SIG-M5 treated with dmso at 0.1 percent for 504 hours (cell line): Measurements from ENCODE around the gene TUBA8.
"Not testable (repeated sequence)": the region's sequence is repeated elsewhere in the genome, so short reads cannot be mapped to it uniquely, and the experiment has no call there.

Experiments used
- DNase-seq: peaks from one replicate; lab custom pipeline; 2025; ENCODE audit not compliant: unreplicated experiment; lab: John Stamatoyannopoulos, UW

TUBA8 gene

GRCh38 chr22:18110194-18110953 lies at the start of gene TUBA8:
Gene TUBA8, plus strand, starts transcription at chr22:18110809. Its CDS starts 57 bp downstream, at chr22:18110866.
- DNase-seq, result no peak

DNA sequence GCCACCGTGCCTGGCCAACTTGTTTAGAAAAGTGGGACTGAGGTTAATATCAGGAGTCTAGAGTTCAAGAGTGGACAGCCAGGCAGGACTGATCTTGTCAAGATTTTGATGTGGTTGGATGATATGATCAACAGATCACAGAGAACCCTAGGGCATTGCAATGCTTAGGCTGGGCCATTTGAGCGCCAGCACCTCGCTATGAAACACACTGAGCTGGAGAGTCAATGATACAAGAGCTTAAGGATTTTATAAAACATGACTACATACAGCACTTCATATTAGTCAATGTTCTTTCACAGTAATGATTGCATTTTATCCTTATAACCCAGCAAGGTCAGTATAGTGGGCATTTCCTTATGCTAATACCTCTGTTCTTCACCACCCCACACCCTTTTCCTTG lies 48.2 kb upstream of the TUBA8 start:
- DNase-seq, result no peak

DNA sequence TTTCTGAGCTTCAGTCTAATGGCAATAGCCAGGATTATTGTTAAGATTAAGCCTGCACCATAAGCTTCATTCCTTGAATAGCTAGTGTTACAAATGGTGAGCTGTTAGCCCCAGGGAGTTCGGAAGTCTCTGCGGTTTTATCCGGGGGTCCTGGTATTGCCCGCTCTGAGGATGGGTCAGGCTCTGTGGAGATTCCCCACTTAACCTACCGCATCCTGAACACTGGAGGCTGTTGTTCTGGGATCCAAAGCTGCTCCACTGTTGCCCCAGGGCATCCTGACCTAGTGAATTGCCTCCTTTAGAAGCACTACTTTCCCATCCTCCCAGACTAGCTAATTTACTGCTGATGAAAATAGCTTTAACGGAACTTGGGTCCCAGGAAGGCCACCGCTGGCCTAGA lies 47.3 kb upstream of the TUBA8 start:
- no peak for DNase-seq

GRCh38 chr22:18063715-18064114 lies 46.9 kb upstream of the TUBA8 start:
- DNase-seq, result not testable (repeated sequence)

GRCh38 chr22:18064636-18065035 lies 46.0 kb upstream of the TUBA8 start:
- DNase-seq, result no peak

- DNase-seq, result no peak
These were observed 45.4 kb upstream of the TUBA8 start for GRCh38 chr22:18065256-18065655.

GRCh38 chr22:18066181-18066859 lies 44.3 kb upstream of the TUBA8 start:
- DNase-seq, result peak; percentile 17

- DNase-seq, result no peak
These were observed 43.5 kb upstream of the TUBA8 start for GRCh38 chr22:18067121-18067520.

- DNase-seq, result no peak
These were observed 42.9 kb upstream of the TUBA8 start for GRCh38 chr22:18067548-18068341.

DNA sequence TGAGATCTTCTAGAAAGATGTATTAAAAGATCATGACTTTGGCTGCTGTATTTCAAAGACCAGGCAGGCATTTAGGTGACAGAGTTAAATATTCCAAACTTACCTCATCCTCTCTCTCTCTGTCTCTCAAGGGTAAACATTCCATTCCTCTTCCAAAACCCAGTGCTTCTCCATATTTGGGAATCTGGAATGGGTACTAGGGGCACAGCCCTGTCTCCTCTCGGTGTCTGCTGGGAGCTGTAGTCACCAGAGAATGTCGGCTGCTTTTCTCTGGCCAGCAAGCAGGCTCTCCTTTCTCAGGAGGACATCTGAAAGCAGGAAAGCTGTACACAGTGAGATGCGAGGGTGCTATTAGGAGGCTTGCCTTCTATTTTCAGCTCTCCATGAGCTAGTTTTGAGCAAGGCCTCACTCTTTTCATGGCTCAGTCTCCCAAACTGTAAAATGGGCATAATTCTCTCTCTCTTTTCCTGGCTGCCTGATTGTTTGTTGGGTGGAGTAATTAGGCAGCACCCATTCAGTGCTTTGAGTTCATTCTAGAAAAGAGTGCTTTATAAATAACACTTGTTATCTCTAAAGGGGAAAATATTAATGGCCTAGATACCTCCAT lies 42.1 kb upstream of the TUBA8 start:
- no peak for DNase-seq

- DNase-seq, result no peak
These were observed 41.6 kb upstream of the TUBA8 start for GRCh38 chr22:18069041-18069440.

DNA sequence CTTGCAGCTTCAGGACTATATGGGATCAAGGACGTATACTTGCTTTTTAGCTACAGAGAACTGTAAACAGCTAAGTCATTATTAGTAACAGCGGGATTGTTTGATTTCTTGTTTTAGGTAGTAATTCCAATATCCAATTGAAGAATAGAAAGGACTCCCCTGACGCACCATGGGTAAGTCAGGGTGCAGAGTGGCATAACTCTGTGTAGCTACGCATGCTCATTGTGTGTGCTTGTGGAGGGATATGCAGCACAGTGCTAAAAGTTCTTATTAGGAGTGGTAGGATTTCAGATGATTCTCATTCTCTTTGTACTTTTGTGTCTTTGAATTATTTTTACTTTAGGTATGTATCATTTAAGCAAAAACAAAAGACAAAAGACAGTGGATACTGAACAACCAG lies 40.6 kb upstream of the TUBA8 start:
- no peak for DNase-seq

DNA sequence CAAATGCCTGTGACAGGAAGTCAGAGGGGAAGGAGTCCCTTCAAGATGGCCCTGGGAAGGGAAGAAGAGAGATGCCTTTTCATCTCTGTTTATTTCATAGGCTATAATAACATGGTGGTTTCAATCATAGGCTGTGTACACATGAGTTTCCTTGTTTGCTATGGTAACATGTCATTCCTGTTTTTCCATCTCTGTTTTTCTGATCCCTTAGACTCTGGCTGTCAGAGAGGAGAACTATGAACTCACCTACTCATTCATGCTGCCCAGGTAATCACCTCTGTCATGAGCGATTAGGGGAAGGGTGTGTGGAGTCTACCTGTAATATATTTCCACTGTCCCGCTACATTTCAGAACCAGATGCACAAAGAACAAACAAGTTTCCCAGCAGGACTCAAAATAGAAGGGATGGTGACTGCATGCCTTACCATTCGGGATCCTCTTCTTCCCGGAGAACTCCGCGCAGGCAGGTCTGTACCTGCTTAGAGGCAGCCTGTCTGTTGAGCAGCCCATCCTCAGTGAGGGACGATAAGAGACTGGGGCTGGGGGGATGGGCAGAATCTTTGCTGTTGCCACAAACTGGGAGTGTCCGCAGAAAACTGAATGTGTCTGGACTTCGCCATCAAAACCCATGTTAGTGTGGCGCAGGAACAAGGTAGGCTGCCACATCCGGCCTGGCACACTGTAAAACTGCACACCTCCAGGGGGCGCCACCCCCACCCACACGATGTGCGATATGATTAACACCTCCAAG lies 39.9 kb upstream of the TUBA8 start:
- DNase-seq, result no peak

GRCh38 chr22:18071307-18071967 lies 39.2 kb upstream of the TUBA8 start:
- DNase-seq, result not testable (repeated sequence)

GRCh38 chr22:18071968-18072310 lies 38.7 kb upstream of the TUBA8 start:
- DNase-seq, result no peak

- DNase-seq, result no peak
These were observed 37.1 kb upstream of the TUBA8 start for GRCh38 chr22:18073467-18073866.

DNA sequence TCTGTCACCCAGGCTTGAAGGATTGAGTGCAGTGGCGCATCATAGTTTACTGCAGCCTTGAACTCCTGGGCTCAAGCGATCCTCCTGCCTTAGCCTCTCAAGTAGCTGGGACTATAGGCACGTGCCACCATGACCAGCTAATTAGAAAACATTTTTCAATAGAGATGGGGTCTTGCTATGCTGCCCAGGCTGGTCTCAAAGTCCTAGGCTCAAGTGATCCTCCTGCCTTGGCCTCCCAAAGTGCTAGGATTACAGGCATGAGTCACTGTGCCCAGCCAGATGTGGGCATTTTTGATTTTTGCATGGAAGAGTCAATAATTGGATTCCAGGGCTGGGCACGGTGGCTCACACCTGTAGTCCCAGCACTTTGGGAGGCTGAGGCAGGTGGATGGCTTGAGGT lies 36.7 kb upstream of the TUBA8 start:
- not testable (repeated sequence) for DNase-seq

GRCh38 chr22:18075101-18075719 lies 35.4 kb upstream of the TUBA8 start:
- no peak for DNase-seq

DNA sequence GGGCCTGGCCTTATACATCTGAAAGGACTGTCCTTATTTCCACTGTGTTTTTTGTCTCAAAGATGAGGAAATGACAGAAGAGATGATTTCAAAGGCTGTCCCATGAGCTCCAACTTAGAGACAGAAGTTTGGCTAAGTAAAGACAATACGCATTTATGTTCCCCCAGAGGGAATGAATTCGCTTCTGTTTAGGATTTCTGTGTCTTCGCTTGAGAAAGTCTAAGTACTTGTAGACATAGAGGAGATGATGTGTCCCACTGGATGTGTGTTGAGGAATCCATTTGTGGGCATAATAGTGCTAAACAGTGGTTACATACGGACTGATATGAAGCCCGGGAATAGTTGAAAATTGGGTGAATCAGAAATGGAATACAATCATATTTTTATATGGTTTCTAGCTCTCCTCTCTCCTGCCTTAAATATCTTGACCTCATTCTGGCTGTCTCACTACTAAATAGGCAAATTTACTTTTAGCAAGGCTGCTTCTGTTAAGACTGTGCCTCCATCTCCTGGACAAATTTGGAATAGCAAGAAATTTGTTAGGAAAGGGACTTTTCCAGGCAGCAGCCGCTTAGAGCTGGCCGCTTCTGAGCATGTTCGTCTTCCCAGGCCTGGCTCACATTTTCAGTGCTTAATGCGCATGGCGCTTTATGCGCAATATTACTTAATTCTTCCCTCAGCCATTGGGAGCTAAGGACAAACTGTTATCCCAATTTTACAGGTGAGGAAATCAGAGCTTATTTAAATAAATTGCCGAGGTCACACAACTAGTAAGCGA lies 34.7 kb upstream of the TUBA8 start:
- DNase-seq, result peak; percentile 80
